ENCODE measurements around the gene TEX38.
"Not testable (repeated sequence)": the region's sequence is repeated elsewhere in the genome, so short reads cannot be mapped to it uniquely, and the experiment has no call there.

TEX38 gene

DNA sequence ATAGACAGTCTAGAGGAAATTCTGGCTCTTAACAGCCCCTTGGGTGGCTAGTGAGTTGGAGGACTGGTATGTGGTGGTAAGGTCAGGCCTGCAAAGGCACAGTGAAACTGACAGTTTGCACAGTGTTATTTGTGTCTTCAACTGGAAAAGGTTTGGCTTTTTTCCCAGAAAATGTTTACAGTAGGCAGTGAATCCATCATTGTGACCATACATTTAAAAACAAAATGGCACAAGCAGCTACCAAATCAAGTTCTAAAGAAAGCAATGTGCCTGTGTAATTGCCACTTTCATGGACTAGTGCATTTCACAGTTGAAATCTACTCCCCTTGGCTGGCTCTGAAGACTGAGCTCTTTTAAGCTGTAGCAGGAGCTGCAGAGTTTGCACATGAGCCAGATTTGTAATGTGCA is 28.3 kb upstream of the TEX38 start:
- Histone ChIP-seq H3K9me3 (ENCODE audit: control insufficient read depth, insufficient read depth, low read length) (no peaks in the 10 kb centered on the region), H3K27ac (ENCODE audit: low read length) (no peak overlapping the region), H3K36me3 (ENCODE audit: control insufficient read depth, insufficient read depth, low read length) (no peaks in the 10 kb centered on the region; the same call in 1 of the 2 replicates), H3K27me3 (ENCODE audit: control insufficient read depth, insufficient read depth, low read length) (no peaks in the 10 kb centered on the region), H3K4me1 (ENCODE audit: control insufficient read depth, insufficient read depth, low read length) (no peaks in the 10 kb centered on the region), H3K4me3 (ENCODE audit: low read length) (no peak overlapping the region)
- DNase-seq (ENCODE audit: low read depth, low spot score): no peak

GRCh38 chr1:46645815-46646214 is 25.8 kb upstream of the TEX38 start:
- no CpG with 5 or more reads among the region's 4 CpGs for WGBS (ENCODE audit: insufficient coverage, insufficient read length)
- Histone ChIP-seq H3K27ac (ENCODE audit: low read length) (no peak overlapping the region), H3K4me3 (ENCODE audit: low read length) (no peak overlapping the region), H3K36me3 (ENCODE audit: control insufficient read depth, insufficient read depth, low read length) (no peaks in the 10 kb centered on the region; the same call in 1 of the 2 replicates), H3K27me3 (ENCODE audit: control insufficient read depth, insufficient read depth, low read length) (no peaks in the 10 kb centered on the region), H3K4me1 (ENCODE audit: control insufficient read depth, insufficient read depth, low read length) (no peaks in the 10 kb centered on the region), H3K9me3 (ENCODE audit: control insufficient read depth, insufficient read depth, low read length) (no peaks in the 10 kb centered on the region)
- no peak for DNase-seq (ENCODE audit: low read depth, low spot score)

GRCh38 chr1:46646331-46646730 is 25.3 kb upstream of the TEX38 start:
- no peak for DNase-seq (ENCODE audit: low read depth, low spot score)
- Histone ChIP-seq H3K27ac (ENCODE audit: low read length) (no peak overlapping the region), H3K36me3 (ENCODE audit: control insufficient read depth, insufficient read depth, low read length) (no peaks in the 10 kb centered on the region; the same call in 1 of the 2 replicates), H3K9me3 (ENCODE audit: control insufficient read depth, insufficient read depth, low read length) (no peaks in the 10 kb centered on the region), H3K4me3 (ENCODE audit: low read length) (no peak overlapping the region), H3K27me3 (ENCODE audit: control insufficient read depth, insufficient read depth, low read length) (no peaks in the 10 kb centered on the region), H3K4me1 (ENCODE audit: control insufficient read depth, insufficient read depth, low read length) (no peaks in the 10 kb centered on the region)
- WGBS (ENCODE audit: insufficient coverage, insufficient read length): no CpG with 5 or more reads among the region's 1 CpG

DNA sequence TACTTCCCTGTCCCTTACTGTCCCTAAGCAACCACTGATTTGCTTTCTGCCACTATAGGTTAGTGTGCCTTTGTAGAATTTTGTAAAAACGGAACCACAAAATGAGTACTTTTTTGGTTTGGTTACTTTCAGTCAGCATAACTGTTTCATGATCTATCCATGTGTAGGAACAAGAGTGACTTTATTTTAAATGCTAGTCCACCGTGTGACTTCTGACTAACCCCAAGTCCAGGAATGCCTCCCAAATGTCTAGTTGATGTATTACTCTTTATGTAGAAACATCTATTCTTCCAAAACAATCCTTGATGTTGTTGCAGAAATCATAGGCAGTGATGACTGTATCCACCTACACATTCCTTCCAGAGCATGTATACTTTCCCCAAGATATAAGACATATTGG is 24.8 kb upstream of the TEX38 start:
- no peak overlapping the region for H3K4me3 ChIP-seq (ENCODE audit: low read length)
- no CpG with 5 or more reads among the region's 2 CpGs for WGBS (ENCODE audit: insufficient coverage, insufficient read length)
- H3K27me3 ChIP-seq (ENCODE audit: control insufficient read depth, insufficient read depth, low read length): no peaks in the 10 kb centered on the region
- DNase-seq (ENCODE audit: low read depth, low spot score): no peak
- no peaks in the 10 kb centered on the region; the same call in 1 of the 2 replicates for H3K36me3 ChIP-seq (ENCODE audit: control insufficient read depth, insufficient read depth, low read length)
- H3K27ac ChIP-seq (ENCODE audit: low read length): no peak overlapping the region
- no peaks in the 10 kb centered on the region for H3K4me1 ChIP-seq (ENCODE audit: control insufficient read depth, insufficient read depth, low read length)
- H3K9me3 ChIP-seq (ENCODE audit: control insufficient read depth, insufficient read depth, low read length): no peaks in the 10 kb centered on the region

- H3K9me3 ChIP-seq (ENCODE audit: control insufficient read depth, insufficient read depth, low read length): no peaks in the 10 kb centered on the region
- H3K27ac ChIP-seq (ENCODE audit: low read length): no peak overlapping the region
- no peaks in the 10 kb centered on the region for H3K27me3 ChIP-seq (ENCODE audit: control insufficient read depth, insufficient read depth, low read length)
- H3K4me3 ChIP-seq (ENCODE audit: low read length): no peak overlapping the region
- DNase-seq (ENCODE audit: low read depth, low spot score): no peak
- H3K4me1 ChIP-seq (ENCODE audit: control insufficient read depth, insufficient read depth, low read length): no peaks in the 10 kb centered on the region
- WGBS (ENCODE audit: insufficient coverage, insufficient read length): no CpG with 5 or more reads among the region's 3 CpGs
- H3K36me3 ChIP-seq (ENCODE audit: control insufficient read depth, insufficient read depth, low read length): no peaks in the 10 kb centered on the region; the same call in 1 of the 2 replicates
Measured at GRCh38 chr1:46647611-46648010, 24.0 kb upstream of the TEX38 start.

DNA sequence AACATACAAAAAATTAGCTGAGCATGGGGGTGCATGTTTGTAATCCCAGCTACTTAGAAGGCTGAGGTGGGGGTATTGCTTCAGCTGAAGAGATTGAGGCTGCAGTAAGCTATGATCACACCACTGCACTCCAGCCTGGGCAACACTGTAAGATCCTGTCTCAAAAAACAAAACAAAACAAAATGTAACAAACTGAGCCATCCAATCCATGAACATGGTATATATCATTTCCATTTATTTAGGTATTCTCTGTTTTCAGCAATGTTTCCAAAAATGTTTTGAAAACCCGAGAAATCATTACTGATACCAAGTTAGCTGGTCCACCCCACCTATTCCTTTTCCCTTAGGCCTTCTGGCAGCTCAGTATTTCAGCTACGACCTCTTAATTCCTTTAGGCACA is 21.9 kb upstream of the TEX38 start:
- no peak for DNase-seq (ENCODE audit: low read depth, low spot score)
- Histone ChIP-seq H3K27me3 (ENCODE audit: control insufficient read depth, insufficient read depth, low read length) (no peaks in the 10 kb centered on the region), H3K4me3 (ENCODE audit: low read length) (no peak overlapping the region), H3K9me3 (ENCODE audit: control insufficient read depth, insufficient read depth, low read length) (no peaks in the 10 kb centered on the region), H3K27ac (ENCODE audit: low read length) (no peak overlapping the region), H3K36me3 (ENCODE audit: control insufficient read depth, insufficient read depth, low read length) (no peaks in the 10 kb centered on the region), H3K4me1 (ENCODE audit: control insufficient read depth, insufficient read depth, low read length) (no peaks in the 10 kb centered on the region)
- WGBS (ENCODE audit: insufficient coverage, insufficient read length): no CpG with 5 or more reads among the region's 2 CpGs

GRCh38 chr1:46650491-46650890 is 21.2 kb upstream of the TEX38 start:
- Histone ChIP-seq H3K27ac (ENCODE audit: low read length) (no peak overlapping the region), H3K9me3 (ENCODE audit: control insufficient read depth, insufficient read depth, low read length) (no peaks in the 10 kb centered on the region), H3K27me3 (ENCODE audit: control insufficient read depth, insufficient read depth, low read length) (no peaks in the 10 kb centered on the region), H3K36me3 (ENCODE audit: control insufficient read depth, insufficient read depth, low read length) (no peaks in the 10 kb centered on the region; the same call in 1 of the 2 replicates), H3K4me3 (ENCODE audit: low read length) (no peak overlapping the region), H3K4me1 (ENCODE audit: control insufficient read depth, insufficient read depth, low read length) (no peaks in the 10 kb centered on the region)
- DNase-seq (ENCODE audit: low read depth, low spot score): no peak
- no CpG with 5 or more reads among the region's 3 CpGs for WGBS (ENCODE audit: insufficient coverage, insufficient read length)

DNA sequence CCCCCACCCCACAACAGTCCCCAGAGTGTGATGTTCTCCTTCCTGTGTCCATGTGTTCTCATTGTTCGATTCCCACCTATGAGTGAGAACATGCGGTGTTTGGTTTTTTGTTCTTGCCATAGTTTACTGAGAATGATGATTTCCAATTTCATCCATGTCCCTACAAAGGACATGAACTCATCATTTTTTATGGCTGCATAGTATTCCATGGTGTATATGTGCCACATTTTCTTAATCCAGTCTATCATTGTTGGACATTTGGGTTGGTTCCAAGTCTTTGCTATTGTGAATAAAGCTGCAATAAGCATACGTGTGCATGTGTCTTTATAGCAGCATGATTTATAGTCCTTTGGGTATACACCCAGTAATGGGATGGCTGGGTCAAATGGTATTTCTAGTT is 20.5 kb upstream of the TEX38 start:
- not testable (repeated sequence) for DNase-seq (ENCODE audit: low read depth, low spot score); H3K27me3 ChIP-seq (ENCODE audit: control insufficient read depth, insufficient read depth, low read length); H3K4me1 ChIP-seq (ENCODE audit: control insufficient read depth, insufficient read depth, low read length); H3K36me3 ChIP-seq (ENCODE audit: control insufficient read depth, insufficient read depth, low read length); H3K9me3 ChIP-seq (ENCODE audit: control insufficient read depth, insufficient read depth, low read length); H3K27ac ChIP-seq (ENCODE audit: low read length); H3K4me3 ChIP-seq (ENCODE audit: low read length)
- WGBS (ENCODE audit: insufficient coverage, insufficient read length): no CpG with 5 or more reads among the region's 3 CpGs

- no peaks in the 10 kb centered on the region for H3K9me3 ChIP-seq (ENCODE audit: control insufficient read depth, insufficient read depth, low read length)
- no peaks in the 10 kb centered on the region for H3K27me3 ChIP-seq (ENCODE audit: control insufficient read depth, insufficient read depth, low read length)
- H3K4me1 ChIP-seq (ENCODE audit: control insufficient read depth, insufficient read depth, low read length): no peaks in the 10 kb centered on the region
- WGBS (ENCODE audit: insufficient coverage, insufficient read length): no CpG with 5 or more reads among the region's 6 CpGs
- DNase-seq (ENCODE audit: low read depth, low spot score): no peak
- no peak overlapping the region for H3K27ac ChIP-seq (ENCODE audit: low read length)
- no peaks in the 10 kb centered on the region; the same call in 1 of the 2 replicates for H3K36me3 ChIP-seq (ENCODE audit: control insufficient read depth, insufficient read depth, low read length)
- no peak overlapping the region for H3K4me3 ChIP-seq (ENCODE audit: low read length)
Measured at GRCh38 chr1:46652321-46653100, 19.1 kb upstream of the TEX38 start.

DNA sequence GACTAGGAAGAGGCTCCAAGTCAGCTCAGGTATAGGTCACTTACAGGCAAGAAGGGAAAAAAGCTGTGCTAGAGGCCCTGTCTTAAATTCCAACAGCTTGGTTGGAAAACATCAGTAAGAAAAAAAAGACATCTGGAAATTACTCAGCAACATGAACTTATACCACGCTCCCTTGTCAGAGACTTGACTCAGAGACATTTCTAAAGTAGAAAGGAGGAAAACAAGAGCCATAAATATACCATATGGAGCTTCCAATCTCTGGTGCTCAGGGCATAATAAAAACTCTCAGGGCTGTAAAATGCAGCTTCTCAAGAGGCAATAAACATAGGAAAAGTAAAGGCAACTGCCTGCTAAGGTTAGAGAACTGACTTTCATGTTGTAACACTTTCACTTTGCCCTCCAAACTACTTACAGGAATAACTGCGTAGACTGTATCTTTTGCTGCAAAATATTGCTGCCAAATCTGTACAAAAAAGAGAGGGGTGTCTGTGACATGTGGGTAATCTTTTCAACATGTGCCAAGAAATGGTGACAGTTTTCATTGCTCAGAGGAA is 18.2 kb upstream of the TEX38 start:
- Histone ChIP-seq H3K9me3 (ENCODE audit: control insufficient read depth, insufficient read depth, low read length) (no peaks in the 10 kb centered on the region), H3K4me3 (ENCODE audit: low read length) (no peak overlapping the region), H3K4me1 (ENCODE audit: control insufficient read depth, insufficient read depth, low read length) (no peaks in the 10 kb centered on the region), H3K27ac (ENCODE audit: low read length) (no peak overlapping the region), H3K36me3 (ENCODE audit: control insufficient read depth, insufficient read depth, low read length) (no peaks in the 10 kb centered on the region; the same call in 1 of the 2 replicates), H3K27me3 (ENCODE audit: control insufficient read depth, insufficient read depth, low read length) (no peaks in the 10 kb centered on the region)
- DNase-seq (ENCODE audit: low read depth, low spot score): no peak
- WGBS (ENCODE audit: insufficient coverage, insufficient read length): no CpG with 5 or more reads among the region's 2 CpGs

DNA sequence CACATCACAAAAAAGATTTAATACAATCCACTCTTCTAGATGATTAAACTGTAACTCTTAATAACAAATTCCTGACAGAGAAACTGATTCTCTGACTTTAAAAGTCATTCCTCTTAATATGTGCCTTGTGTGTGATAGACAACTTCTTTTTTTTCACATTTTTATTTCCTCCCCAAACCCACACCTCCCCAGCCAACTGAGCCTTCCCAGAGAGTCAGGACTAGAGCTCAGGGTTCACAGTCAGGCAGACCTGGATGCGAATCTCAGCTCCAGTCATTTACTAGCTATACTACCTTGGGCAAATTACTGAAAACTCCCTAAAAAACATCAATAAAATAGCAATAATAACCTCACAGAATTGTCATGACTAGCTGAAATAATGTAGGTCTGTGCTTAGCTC is 17.6 kb upstream of the TEX38 start:
- Histone ChIP-seq H3K9me3 (ENCODE audit: control insufficient read depth, insufficient read depth, low read length) (no peaks in the 10 kb centered on the region), H3K27ac (ENCODE audit: low read length) (no peak overlapping the region), H3K4me1 (ENCODE audit: control insufficient read depth, insufficient read depth, low read length) (no peaks in the 10 kb centered on the region), H3K4me3 (ENCODE audit: low read length) (no peak overlapping the region), H3K27me3 (ENCODE audit: control insufficient read depth, insufficient read depth, low read length) (no peaks in the 10 kb centered on the region), H3K36me3 (ENCODE audit: control insufficient read depth, insufficient read depth, low read length) (no peaks in the 10 kb centered on the region; the same call in 1 of the 2 replicates)
- DNase-seq (ENCODE audit: low read depth, low spot score): no peak
- WGBS (ENCODE audit: insufficient coverage, insufficient read length): no CpG with 5 or more reads among the region's 1 CpG
